HEK293 (cell line): ENCODE measurements around the gene NTN4.
A peak's percentile ranks its signal among the peaks of the same experiment; 100 is the strongest.

ENCODE experiments used
- GFI1B ChIP-seq: fragments of 450-650 bp; formaldehyde crosslinking; IDR thresholded peaks from 2 replicates; pipeline ENCODE4 v1.5.1; 2016; ENCODE audit warnings: missing biosample characterization, missing genetic modification characterization
- OVOL3 ChIP-seq: fragments of 450-650 bp; formaldehyde crosslinking; IDR thresholded peaks from 2 replicates; pipeline ENCODE4 v1.5.1; 2016; ENCODE audit warnings: missing biosample characterization, missing genetic modification characterization
- SP3 ChIP-seq: fragments of 450-650 bp; formaldehyde crosslinking; IDR thresholded peaks from 2 replicates; pipeline ENCODE4 v1.5.1; 2016; ENCODE audit warnings: missing biosample characterization, missing genetic modification characterization
- ZBTB8A ChIP-seq: fragments of 450-650 bp; formaldehyde crosslinking; IDR thresholded peaks from 2 replicates; pipeline ENCODE4 v1.5.1; 2016; ENCODE audit warnings: missing biosample characterization, missing genetic modification characterization
- ZFP37 ChIP-seq: fragments of 450-650 bp; formaldehyde crosslinking; IDR thresholded peaks from 2 replicates; pipeline ENCODE4 v1.5.1; 2016; ENCODE audit warnings: missing biosample characterization, missing genetic modification characterization
- ZNF121 ChIP-seq: fragments of 450-650 bp; formaldehyde crosslinking; IDR thresholded peaks from 2 replicates; pipeline ENCODE4 v1.5.1; 2016; ENCODE audit warnings: missing biosample characterization, missing genetic modification characterization
- ZNF138 ChIP-seq: fragments of 450-650 bp; formaldehyde crosslinking; IDR thresholded peaks from 2 replicates; pipeline ENCODE4 v1.5.1; 2016; ENCODE audit warnings: missing biosample characterization, missing genetic modification characterization, borderline replicate concordance
- ZNF140 ChIP-seq: fragments of 450-650 bp; formaldehyde crosslinking; IDR thresholded peaks from 2 replicates; pipeline ENCODE4 v1.5.1; 2016; ENCODE audit warnings: missing biosample characterization, missing genetic modification characterization
- ZNF202 ChIP-seq: fragments of 450-650 bp; formaldehyde crosslinking; IDR thresholded peaks from 2 replicates; pipeline ENCODE4 v1.5.1; 2016; ENCODE audit warnings: missing biosample characterization, missing genetic modification characterization, borderline replicate concordance
- ZNF223 ChIP-seq: fragments of 450-650 bp; formaldehyde crosslinking; IDR thresholded peaks from 2 replicates; pipeline ENCODE4 v1.5.1; 2016; ENCODE audit warnings: missing biosample characterization, missing genetic modification characterization
- ZNF354C ChIP-seq: fragments of 450-650 bp; formaldehyde crosslinking; IDR thresholded peaks from 2 replicates; pipeline ENCODE4 v1.5.1; 2016; ENCODE audit warnings: missing biosample characterization, missing genetic modification characterization, low read depth, borderline replicate concordance
- ZNF433 ChIP-seq: fragments of 450-650 bp; formaldehyde crosslinking; IDR thresholded peaks from 2 replicates; pipeline ENCODE4 v1.5.1; 2016; ENCODE audit warnings: missing biosample characterization, missing genetic modification characterization, low read depth
- ZNF555 ChIP-seq: fragments of 450-650 bp; formaldehyde crosslinking; conservative IDR thresholded peaks from 2 replicates; pipeline ENCODE4 v1.5.1; 2017; ENCODE audit warnings: missing biosample characterization, mild to moderate bottlenecking, missing genetic modification characterization, inconsistent platforms
- ZNF558 ChIP-seq: fragments of 450-650 bp; formaldehyde crosslinking; IDR thresholded peaks from 2 replicates; pipeline ENCODE4 v1.5.1; 2016; ENCODE audit warnings: missing biosample characterization, missing genetic modification characterization
- ZNF560 ChIP-seq: fragments of 450-650 bp; formaldehyde crosslinking; IDR thresholded peaks from 2 replicates; pipeline ENCODE4 v1.5.1; 2017; ENCODE audit warnings: missing biosample characterization, missing genetic modification characterization, borderline replicate concordance
- ZNF623 ChIP-seq: fragments of 450-650 bp; formaldehyde crosslinking; IDR thresholded peaks from 2 replicates; pipeline ENCODE4 v1.5.1; 2016; ENCODE audit warnings: missing biosample characterization, missing genetic modification characterization
- ZNF629 ChIP-seq: fragments of 450-650 bp; formaldehyde crosslinking; IDR thresholded peaks from 2 replicates; pipeline ENCODE4 v1.5.1; 2017; ENCODE audit warnings: missing biosample characterization, missing genetic modification characterization
- ZNF664 ChIP-seq: fragments of 450-650 bp; formaldehyde crosslinking; IDR thresholded peaks from 2 replicates; pipeline ENCODE4 v1.5.1; 2016; ENCODE audit warnings: missing biosample characterization, missing genetic modification characterization
- ZNF791 ChIP-seq: fragments of 450-650 bp; formaldehyde crosslinking; IDR thresholded peaks from 2 replicates; pipeline ENCODE4 v1.5.1; 2016; ENCODE audit warnings: missing biosample characterization, missing genetic modification characterization
- ZXDB ChIP-seq: fragments of 450-650 bp; formaldehyde crosslinking; IDR thresholded peaks from 2 replicates; pipeline ENCODE4 v1.5.1; 2016; ENCODE audit warnings: missing biosample characterization, missing genetic modification characterization
- TF ChIP-seq, protein P1 (sequence below): fragments of 450-650 bp; formaldehyde crosslinking; conservative IDR thresholded peaks from 2 replicates; pipeline ENCODE4 v1.5.1; 2016; ENCODE audit warnings: low read depth, missing biosample characterization, missing genetic modification characterization
- TF ChIP-seq, protein P2 (sequence below): fragments of 450-650 bp; formaldehyde crosslinking; IDR thresholded peaks from 2 replicates; pipeline ENCODE4 v1.5.1; 2016; ENCODE audit warnings: missing biosample characterization, missing genetic modification characterization
- TF ChIP-seq, protein P3 (sequence below): fragments of 450-650 bp; formaldehyde crosslinking; IDR thresholded peaks from 2 replicates; pipeline ENCODE4 v1.5.1; 2016; ENCODE audit warnings: missing biosample characterization, missing genetic modification characterization

NTN4 gene

DNA sequence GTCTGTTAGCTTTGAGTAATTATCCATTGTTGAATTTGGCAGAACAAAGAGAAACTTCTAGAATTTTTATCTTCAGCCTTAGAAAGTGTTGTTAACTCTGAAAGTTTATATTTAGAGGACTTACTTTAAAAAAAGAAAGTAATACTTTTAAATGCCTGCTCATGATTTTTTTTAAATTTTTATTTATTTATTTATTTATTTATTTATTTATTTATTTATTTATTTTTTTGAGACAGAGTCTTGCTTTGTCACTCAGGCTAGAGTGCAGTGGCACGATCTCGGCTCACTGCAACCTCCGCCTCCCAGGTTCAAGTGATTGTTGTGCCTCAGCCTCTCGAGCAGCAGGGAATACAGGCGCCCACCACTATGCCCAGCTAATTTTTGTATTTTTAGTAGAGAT is 54.8 kb downstream of the NTN4 start (continued):
- TF ChIP-seq ZNF138 (tag by site-specific recombination), result 0 out of 2 replicates have a peak, but pooled peaks have one; percentile 66
- peak; percentile 24; the same call in 1 of the 2 replicates for TF ChIP-seq OVOL3 (tag by site-specific recombination)
- TF ChIP-seq ZNF223, result 0 out of 2 replicates have a peak, but pooled peaks have one; percentile 44
- peak; percentile 99 for TF ChIP-seq ZNF555 (tag by site-specific recombination)
- TF ChIP-seq ZNF202 (tag by site-specific recombination), result peak; percentile 74; the same call in 1 of the 2 replicates
- 0 out of 2 replicates have a peak, but pooled peaks have one; percentile 32 for TF ChIP-seq ZNF354C (tag by site-specific recombination)
- TF ChIP-seq, protein P1, sequence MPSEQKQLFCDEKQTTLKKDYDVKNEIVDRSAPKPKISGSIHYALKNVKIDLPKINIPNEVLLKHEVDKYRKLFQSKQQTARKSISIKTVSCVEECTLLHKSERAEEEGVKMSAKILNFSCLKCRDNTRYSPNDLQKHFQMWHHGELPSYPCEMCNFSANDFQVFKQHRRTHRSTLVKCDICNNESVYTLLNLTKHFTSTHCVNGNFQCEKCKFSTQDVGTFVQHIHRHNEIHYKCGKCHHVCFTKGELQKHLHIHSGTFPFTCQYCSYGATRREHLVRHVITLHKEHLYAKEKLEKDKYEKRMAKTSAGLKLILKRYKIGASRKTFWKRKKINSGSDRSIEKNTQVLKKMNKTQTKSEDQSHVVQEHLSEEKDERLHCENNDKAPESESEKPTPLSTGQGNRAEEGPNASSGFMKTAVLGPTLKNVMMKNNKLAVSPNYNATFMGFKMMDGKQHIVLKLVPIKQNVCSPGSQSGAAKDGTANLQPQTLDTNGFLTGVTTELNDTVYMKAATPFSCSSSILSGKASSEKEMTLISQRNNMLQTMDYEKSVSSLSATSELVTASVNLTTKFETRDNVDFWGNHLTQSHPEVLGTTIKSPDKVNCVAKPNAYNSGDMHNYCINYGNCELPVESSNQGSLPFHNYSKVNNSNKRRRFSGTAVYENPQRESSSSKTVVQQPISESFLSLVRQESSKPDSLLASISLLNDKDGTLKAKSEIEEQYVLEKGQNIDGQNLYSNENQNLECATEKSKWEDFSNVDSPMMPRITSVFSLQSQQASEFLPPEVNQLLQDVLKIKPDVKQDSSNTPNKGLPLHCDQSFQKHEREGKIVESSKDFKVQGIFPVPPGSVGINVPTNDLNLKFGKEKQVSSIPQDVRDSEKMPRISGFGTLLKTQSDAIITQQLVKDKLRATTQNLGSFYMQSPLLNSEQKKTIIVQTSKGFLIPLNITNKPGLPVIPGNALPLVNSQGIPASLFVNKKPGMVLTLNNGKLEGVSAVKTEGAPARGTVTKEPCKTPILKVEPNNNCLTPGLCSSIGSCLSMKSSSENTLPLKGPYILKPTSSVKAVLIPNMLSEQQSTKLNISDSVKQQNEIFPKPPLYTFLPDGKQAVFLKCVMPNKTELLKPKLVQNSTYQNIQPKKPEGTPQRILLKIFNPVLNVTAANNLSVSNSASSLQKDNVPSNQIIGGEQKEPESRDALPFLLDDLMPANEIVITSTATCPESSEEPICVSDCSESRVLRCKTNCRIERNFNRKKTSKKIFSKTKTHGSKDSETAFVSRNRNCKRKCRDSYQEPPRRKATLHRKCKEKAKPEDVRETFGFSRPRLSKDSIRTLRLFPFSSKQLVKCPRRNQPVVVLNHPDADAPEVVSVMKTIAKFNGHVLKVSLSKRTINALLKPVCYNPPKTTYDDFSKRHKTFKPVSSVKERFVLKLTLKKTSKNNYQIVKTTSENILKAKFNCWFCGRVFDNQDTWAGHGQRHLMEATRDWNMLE (tag by site-specific recombination), result peak; percentile 94
- TF ChIP-seq, protein P2, sequence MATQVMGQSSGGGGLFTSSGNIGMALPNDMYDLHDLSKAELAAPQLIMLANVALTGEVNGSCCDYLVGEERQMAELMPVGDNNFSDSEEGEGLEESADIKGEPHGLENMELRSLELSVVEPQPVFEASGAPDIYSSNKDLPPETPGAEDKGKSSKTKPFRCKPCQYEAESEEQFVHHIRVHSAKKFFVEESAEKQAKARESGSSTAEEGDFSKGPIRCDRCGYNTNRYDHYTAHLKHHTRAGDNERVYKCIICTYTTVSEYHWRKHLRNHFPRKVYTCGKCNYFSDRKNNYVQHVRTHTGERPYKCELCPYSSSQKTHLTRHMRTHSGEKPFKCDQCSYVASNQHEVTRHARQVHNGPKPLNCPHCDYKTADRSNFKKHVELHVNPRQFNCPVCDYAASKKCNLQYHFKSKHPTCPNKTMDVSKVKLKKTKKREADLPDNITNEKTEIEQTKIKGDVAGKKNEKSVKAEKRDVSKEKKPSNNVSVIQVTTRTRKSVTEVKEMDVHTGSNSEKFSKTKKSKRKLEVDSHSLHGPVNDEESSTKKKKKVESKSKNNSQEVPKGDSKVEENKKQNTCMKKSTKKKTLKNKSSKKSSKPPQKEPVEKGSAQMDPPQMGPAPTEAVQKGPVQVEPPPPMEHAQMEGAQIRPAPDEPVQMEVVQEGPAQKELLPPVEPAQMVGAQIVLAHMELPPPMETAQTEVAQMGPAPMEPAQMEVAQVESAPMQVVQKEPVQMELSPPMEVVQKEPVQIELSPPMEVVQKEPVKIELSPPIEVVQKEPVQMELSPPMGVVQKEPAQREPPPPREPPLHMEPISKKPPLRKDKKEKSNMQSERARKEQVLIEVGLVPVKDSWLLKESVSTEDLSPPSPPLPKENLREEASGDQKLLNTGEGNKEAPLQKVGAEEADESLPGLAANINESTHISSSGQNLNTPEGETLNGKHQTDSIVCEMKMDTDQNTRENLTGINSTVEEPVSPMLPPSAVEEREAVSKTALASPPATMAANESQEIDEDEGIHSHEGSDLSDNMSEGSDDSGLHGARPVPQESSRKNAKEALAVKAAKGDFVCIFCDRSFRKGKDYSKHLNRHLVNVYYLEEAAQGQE, result peak; percentile 81
- peak; percentile 84 for TF ChIP-seq ZNF623 (tag by site-specific recombination)
- peak; percentile 93 for TF ChIP-seq ZNF140 (tag by site-specific recombination)
- TF ChIP-seq ZNF629, result peak; percentile 72
- TF ChIP-seq, protein P3, sequence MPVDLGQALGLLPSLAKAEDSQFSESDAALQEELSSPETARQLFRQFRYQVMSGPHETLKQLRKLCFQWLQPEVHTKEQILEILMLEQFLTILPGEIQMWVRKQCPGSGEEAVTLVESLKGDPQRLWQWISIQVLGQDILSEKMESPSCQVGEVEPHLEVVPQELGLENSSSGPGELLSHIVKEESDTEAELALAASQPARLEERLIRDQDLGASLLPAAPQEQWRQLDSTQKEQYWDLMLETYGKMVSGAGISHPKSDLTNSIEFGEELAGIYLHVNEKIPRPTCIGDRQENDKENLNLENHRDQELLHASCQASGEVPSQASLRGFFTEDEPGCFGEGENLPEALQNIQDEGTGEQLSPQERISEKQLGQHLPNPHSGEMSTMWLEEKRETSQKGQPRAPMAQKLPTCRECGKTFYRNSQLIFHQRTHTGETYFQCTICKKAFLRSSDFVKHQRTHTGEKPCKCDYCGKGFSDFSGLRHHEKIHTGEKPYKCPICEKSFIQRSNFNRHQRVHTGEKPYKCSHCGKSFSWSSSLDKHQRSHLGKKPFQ (tag by site-specific recombination), result peak; percentile 43; the same call in 1 of the 2 replicates
- TF ChIP-seq ZNF560 (tag by site-specific recombination), result peak; percentile 79; the same call in 1 of the 2 replicates
- TF ChIP-seq GFI1B (tag by site-specific recombination), result peak; percentile 43; the same call in 1 of the 2 replicates
- peak; percentile 56; the same call in 1 of the 2 replicates for TF ChIP-seq ZNF791 (tag by site-specific recombination)
- peak; percentile 87 for TF ChIP-seq ZXDB (tag by site-specific recombination)
- TF ChIP-seq ZFP37 (tag by site-specific recombination), result peak; percentile 73; the same call in 1 of the 2 replicates
- TF ChIP-seq ZBTB8A (tag by site-specific recombination), result peak; percentile 89
- 0 out of 2 replicates have a peak, but pooled peaks have one; percentile 38 for TF ChIP-seq ZNF664 (tag by site-specific recombination)
- TF ChIP-seq SP3 (tag by site-specific recombination), result peak; percentile 21; the same call in 1 of the 2 replicates
- TF ChIP-seq ZNF433 (tag by site-specific recombination), result peak; percentile 81
- TF ChIP-seq ZNF558, result peak; percentile 77
- peak; percentile 67; the same call in 1 of the 2 replicates for TF ChIP-seq ZNF121 (tag by site-specific recombination)
